ENCODE results near the gene RUFY1. TPM values are rescaled to one million over a fixed set of nuclear protein-coding genes. Genes with fewer than 3 reads are reported as not detected.

Gene RUFY1
- total and polyA plus RNA-seq, 9 of the 15 experiments (the other 6 are each of a cell fraction or from before 2014, with no cell fraction given): 5.0 to 41.7 (median 29.6) TPM

DNA sequence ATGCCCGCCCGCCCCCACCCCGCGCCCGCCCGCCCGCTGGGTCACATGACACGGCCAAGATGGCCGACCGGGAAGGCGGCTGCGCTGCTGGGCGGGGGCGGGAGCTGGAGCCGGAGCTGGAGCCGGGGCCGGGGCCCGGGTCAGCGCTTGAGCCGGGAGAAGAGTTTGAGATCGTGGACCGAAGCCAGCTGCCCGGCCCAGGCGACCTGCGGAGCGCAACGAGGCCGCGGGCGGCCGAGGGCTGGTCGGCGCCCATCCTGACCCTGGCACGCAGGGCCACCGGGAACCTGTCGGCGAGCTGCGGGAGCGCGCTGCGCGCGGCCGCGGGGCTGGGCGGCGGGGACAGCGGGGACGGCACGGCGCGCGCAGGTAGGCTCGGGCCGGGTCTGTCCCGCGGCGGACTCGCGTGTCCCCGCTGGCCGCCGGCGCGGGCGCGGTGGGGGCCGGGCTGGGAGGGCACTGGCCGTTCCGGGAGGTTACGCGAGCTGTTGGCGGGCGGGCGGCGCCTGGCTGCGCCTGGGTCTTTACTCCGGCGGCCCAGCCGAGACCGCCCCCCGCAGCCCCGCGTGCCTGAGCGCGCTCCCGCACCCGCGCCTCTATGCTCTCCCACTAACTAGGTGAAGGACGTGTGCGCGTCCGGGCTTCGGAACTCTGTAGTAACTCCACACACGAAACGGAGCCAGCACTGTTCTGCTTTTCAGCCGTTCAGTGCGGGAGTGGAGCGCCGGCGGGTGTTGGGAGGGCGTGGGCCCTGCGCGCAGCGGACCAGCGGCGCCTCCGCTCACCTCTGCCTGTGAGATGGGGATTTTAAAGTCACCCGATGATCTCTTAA, at the start of gene RUFY1 (continued):
- TF ChIP-seq ELF2 (CRISPR knock-in tag; IDR thresholded peaks at IDR 0.05) (peak; percentile 55; the same call in 1 of the 2 replicates), POLR2H (tag; IDR thresholded peaks at IDR 0.05; ENCODE audit: low read depth) (peak; percentile 73), BDP1 (IDR thresholded peaks at IDR 0.05; ENCODE audit: insufficient read depth, insufficient read length) (no peak), THRAP3 (IDR thresholded peaks at IDR 0.05; ENCODE audit: borderline replicate concordance) (no peak), ZNF583 (CRISPR knock-in tag; IDR thresholded peaks at IDR 0.05) (peak; percentile 21; the same call in 1 of the 2 replicates), DMBX1 (CRISPR knock-in tag; IDR thresholded peaks at IDR 0.05; ENCODE audit: borderline replicate concordance) (peak; percentile 74; the same call in 1 of the 2 replicates), BCOR (IDR thresholded peaks at IDR 0.05) (0 out of 2 replicates have a peak, but pooled peaks have one; percentile 39), NCOR1 (IDR thresholded peaks at IDR 0.05) (peak; percentile 41; the same call in 1 of the 2 replicates), ATF1 (CRISPR knock-in tag; IDR thresholded peaks at IDR 0.05) (no peak), ATF1 (tag; IDR thresholded peaks at IDR 0.05) (peak; percentile 25; the same call in 1 of the 2 replicates), MTA2 (IDR thresholded peaks at IDR 0.05; ENCODE audit: low read depth) (no peak), STAT5B (CRISPR knock-in tag; IDR thresholded peaks at IDR 0.05) (no peak), TAF9B (IDR thresholded peaks at IDR 0.05; ENCODE audit: partially characterized antibody) (peak; percentile 21), ETV1 (tag; conservative IDR thresholded peaks at IDR 0.05; ENCODE audit: low read depth) (no peak), CCNT2 (IDR thresholded peaks at IDR 0.05; ENCODE audit: borderline replicate concordance, extremely low read depth, insufficient read length, low read depth, low read length) (peak; percentile 81)
- TF ChIP-seq, protein P1, sequence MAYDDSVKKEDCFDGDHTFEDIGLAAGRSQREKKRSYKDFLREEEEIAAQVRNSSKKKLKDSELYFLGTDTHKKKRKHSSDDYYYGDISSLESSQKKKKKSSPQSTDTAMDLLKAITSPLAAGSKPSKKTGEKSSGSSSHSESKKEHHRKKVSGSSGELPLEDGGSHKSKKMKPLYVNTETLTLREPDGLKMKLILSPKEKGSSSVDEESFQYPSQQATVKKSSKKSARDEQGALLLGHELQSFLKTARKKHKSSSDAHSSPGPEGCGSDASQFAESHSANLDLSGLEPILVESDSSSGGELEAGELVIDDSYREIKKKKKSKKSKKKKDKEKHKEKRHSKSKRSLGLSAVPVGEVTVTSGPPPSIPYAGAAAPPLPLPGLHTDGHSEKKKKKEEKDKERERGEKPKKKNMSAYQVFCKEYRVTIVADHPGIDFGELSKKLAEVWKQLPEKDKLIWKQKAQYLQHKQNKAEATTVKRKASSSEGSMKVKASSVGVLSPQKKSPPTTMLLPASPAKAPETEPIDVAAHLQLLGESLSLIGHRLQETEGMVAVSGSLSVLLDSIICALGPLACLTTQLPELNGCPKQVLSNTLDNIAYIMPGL (CRISPR knock-in tag; IDR thresholded peaks at IDR 0.05): 0 out of 2 replicates have a peak, but pooled peaks have one; percentile 47
- TF ChIP-seq, protein P2, sequence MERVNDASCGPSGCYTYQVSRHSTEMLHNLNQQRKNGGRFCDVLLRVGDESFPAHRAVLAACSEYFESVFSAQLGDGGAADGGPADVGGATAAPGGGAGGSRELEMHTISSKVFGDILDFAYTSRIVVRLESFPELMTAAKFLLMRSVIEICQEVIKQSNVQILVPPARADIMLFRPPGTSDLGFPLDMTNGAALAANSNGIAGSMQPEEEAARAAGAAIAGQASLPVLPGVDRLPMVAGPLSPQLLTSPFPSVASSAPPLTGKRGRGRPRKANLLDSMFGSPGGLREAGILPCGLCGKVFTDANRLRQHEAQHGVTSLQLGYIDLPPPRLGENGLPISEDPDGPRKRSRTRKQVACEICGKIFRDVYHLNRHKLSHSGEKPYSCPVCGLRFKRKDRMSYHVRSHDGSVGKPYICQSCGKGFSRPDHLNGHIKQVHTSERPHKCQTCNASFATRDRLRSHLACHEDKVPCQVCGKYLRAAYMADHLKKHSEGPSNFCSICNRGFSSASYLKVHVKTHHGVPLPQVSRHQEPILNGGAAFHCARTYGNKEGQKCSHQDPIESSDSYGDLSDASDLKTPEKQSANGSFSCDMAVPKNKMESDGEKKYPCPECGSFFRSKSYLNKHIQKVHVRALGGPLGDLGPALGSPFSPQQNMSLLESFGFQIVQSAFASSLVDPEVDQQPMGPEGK (CRISPR knock-in tag; IDR thresholded peaks at IDR 0.05; ENCODE audit: borderline replicate concordance): no peak
- TF ChIP-seq, protein P3, sequence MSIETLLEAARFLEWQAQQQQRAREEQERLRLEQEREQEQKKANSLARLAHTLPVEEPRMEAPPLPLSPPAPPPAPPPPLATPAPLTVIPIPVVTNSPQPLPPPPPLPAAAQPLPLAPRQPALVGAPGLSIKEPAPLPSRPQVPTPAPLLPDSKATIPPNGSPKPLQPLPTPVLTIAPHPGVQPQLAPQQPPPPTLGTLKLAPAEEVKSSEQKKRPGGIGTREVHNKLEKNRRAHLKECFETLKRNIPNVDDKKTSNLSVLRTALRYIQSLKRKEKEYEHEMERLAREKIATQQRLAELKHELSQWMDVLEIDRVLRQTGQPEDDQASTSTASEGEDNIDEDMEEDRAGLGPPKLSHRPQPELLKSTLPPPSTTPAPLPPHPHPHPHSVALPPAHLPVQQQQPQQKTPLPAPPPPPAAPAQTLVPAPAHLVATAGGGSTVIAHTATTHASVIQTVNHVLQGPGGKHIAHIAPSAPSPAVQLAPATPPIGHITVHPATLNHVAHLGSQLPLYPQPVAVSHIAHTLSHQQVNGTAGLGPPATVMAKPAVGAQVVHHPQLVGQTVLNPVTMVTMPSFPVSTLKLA (conservative IDR thresholded peaks at IDR 0.05): peak in 1 of 2 experiments; percentile 61; a peak in 1 of 4 replicates
